HG03432 (cell line): Measurements from ENCODE around the gene ASPRV1.
A peak's percentile ranks its signal among the peaks of the same experiment; 100 is the strongest.
"Not testable (repeated sequence)": the region's sequence is repeated elsewhere in the genome, so short reads cannot be mapped to it uniquely, and the experiment has no call there.

Experiments used
- ATAC-seq: cut with Tn5 transposase; IDR thresholded peaks from one replicate; pipeline ENCODE4 v1.9.1; 2021; ENCODE audit warnings: mild to moderate bottlenecking, moderate library complexity; ENCODE audit not compliant: unreplicated experiment

Gene ASPRV1

GRCh38 chr2:69962986-69963730 lies 1.7 kb upstream of the ASPRV1 start:
- no peak for ATAC-seq

- no peak for ATAC-seq
Observed at GRCh38 chr2:69960821-69961220, 610 bp downstream of the ASPRV1 start.

- ATAC-seq: no peak
Observed at GRCh38 chr2:69959425-69959824, 2.0 kb downstream of the ASPRV1 start.

GRCh38 chr2:69958480-69958879 lies 3.0 kb downstream of the ASPRV1 start:
- ATAC-seq: no peak

GRCh38 chr2:69957965-69958364 lies 3.5 kb downstream of the ASPRV1 start:
- no peak for ATAC-seq

- ATAC-seq: no peak
Observed at GRCh38 chr2:69956475-69956979, 4.9 kb downstream of the ASPRV1 start.

GRCh38 chr2:69955029-69955428 lies 6.4 kb downstream of the ASPRV1 start:
- no peak for ATAC-seq

GRCh38 chr2:69954084-69954483 lies 7.3 kb downstream of the ASPRV1 start:
- no peak for ATAC-seq

- ATAC-seq: no peak
Observed at GRCh38 chr2:69952336-69953115, 8.9 kb downstream of the ASPRV1 start.

- not testable (repeated sequence) for ATAC-seq
Observed at GRCh38 chr2:69950671-69951070, 10.8 kb downstream of the ASPRV1 start.

GRCh38 chr2:69950241-69950640 lies 11.2 kb downstream of the ASPRV1 start:
- ATAC-seq: no peak

- ATAC-seq: no peak
Observed at GRCh38 chr2:69948963-69949645, 12.3 kb downstream of the ASPRV1 start.

GRCh38 chr2:69948032-69948962 lies 13.1 kb downstream of the ASPRV1 start:
- ATAC-seq: no peak

GRCh38 chr2:69947325-69947931 lies 14.0 kb downstream of the ASPRV1 start:
- ATAC-seq: no peak

- ATAC-seq: peak; percentile 88
Observed at GRCh38 chr2:69946351-69947324, 14.8 kb downstream of the ASPRV1 start.

- no peak for ATAC-seq
Observed at GRCh38 chr2:69945941-69946340, 15.5 kb downstream of the ASPRV1 start.

GRCh38 chr2:69945441-69945840 lies 16.0 kb downstream of the ASPRV1 start:
- ATAC-seq: no peak

- ATAC-seq: no peak
Observed at GRCh38 chr2:69944756-69945155, 16.7 kb downstream of the ASPRV1 start.
